Natural killer cell (primary cell): ENCODE results near the gene SET. TPM values are rescaled to one million over a fixed set of nuclear protein-coding genes. Genes with fewer than 3 reads are reported as not detected.

Experiments
- ATAC-seq, 3 donors: fragments of 150-1000 bp in 2 of 3; fragments of 200-7000 bp in 1 of 3; cut with Tn5 transposase; 1 replicate in 1 of 3; 2 replicates in 2 of 3; pipeline ENCODE4 v1.10.0; 2021; ENCODE audit warnings: mild to moderate bottlenecking in 2 of 3, moderate library complexity in 2 of 3
- DNase-seq, 2 donors: peaks; one replicate each; pipeline versions ENCODE4 v3.0.0 to v3.0.0-alpha.2; 2013 to 2021; ENCODE audit warnings: mixed read lengths in 1 of 2
- H3K27ac ChIP-seq: one replicate; pipeline ENCODE4 v1.5.1; 2013; ENCODE audit warnings: mild to moderate bottlenecking, low read length
- H3K27me3 ChIP-seq: one replicate; pipeline ENCODE4 v1.6.1; 2013; ENCODE audit warnings: low read length; ENCODE audit not compliant: control insufficient read depth, insufficient read depth
- H3K36me3 ChIP-seq: one replicate; pipeline ENCODE4 v1.6.1; 2013; ENCODE audit warnings: low read length; ENCODE audit not compliant: control insufficient read depth, insufficient read depth
- H3K4me1 ChIP-seq: one replicate; pipeline ENCODE4 v1.6.1; 2013; ENCODE audit warnings: low read length; ENCODE audit not compliant: control insufficient read depth, insufficient read depth
- H3K4me3 ChIP-seq: one replicate; pipeline ENCODE4 v1.5.1; 2013; ENCODE audit warnings: low read length
- H3K9me3 ChIP-seq: one replicate; pipeline ENCODE4 v1.6.1; 2013; ENCODE audit warnings: low read length; ENCODE audit not compliant: control insufficient read depth, insufficient read depth
- H3K27ac Mint-ChIP-seq, 2 donors: one replicate each; pipeline ENCODE4 v1.8.0; 2022; ENCODE audit warnings: mild to moderate bottlenecking in 2 of 2, mixed read lengths in 2 of 2, moderate library complexity in 1 of 2
- H3K27me3 Mint-ChIP-seq, 2 donors: one replicate each; pipeline ENCODE4 v1.8.0; 2022; ENCODE audit warnings: low read depth in 2 of 2, mixed read lengths in 2 of 2
- H3K36me3 Mint-ChIP-seq: one replicate; pipeline ENCODE4 v1.8.0; 2022; ENCODE audit warnings: mixed read lengths
- H3K4me1 Mint-ChIP-seq, 2 donors: one replicate each; pipeline ENCODE4 v1.8.0; 2022; ENCODE audit warnings: mixed read lengths in 2 of 2
- H3K4me3 Mint-ChIP-seq: one replicate; pipeline ENCODE4 v1.8.0; 2022; ENCODE audit warnings: mild to moderate bottlenecking, moderate library complexity, mixed read lengths
- H3K9me3 Mint-ChIP-seq, 2 donors: one replicate each; pipeline ENCODE4 v1.8.0; 2022; ENCODE audit warnings: mixed read lengths in 2 of 2
- CTCF ChIP-seq: fragments of 200-600 bp; IDR thresholded peaks from one replicate; pipeline ENCODE4 v1.8.0; 2022; ENCODE audit warnings: antibody characterized with exemption
- WGBS: methylation state at CpG from one replicate; pipeline ENCODE4 v1.1.7; 2013; ENCODE audit warnings: missing lambda C conversion rate; ENCODE audit not compliant: insufficient coverage; 5-methylcytosine and 5-hydroxymethylcytosine counted together
- intact Hi-C: fragments of 100-400 bp; cut with micrococcal nuclease; formaldehyde crosslinking; loops from one replicate; pipeline ENCODE4 v1.14.2; 2022
- total RNA-seq, 4 donors: library from RNA; stranded (reverse); fragments of 120-200 nt in 1 of 4; gene quantifications; one replicate each; pipeline versions ENCODE4 v1.2.3 to v1.2.4, GENCODE V29; 2013 to 2022

The SET gene
- total RNA-seq, 3 donors from 2014 or later (not counting 1 experiment from before 2014, with no cell fraction given): 331 to 341 (median 334) TPM

DNA sequence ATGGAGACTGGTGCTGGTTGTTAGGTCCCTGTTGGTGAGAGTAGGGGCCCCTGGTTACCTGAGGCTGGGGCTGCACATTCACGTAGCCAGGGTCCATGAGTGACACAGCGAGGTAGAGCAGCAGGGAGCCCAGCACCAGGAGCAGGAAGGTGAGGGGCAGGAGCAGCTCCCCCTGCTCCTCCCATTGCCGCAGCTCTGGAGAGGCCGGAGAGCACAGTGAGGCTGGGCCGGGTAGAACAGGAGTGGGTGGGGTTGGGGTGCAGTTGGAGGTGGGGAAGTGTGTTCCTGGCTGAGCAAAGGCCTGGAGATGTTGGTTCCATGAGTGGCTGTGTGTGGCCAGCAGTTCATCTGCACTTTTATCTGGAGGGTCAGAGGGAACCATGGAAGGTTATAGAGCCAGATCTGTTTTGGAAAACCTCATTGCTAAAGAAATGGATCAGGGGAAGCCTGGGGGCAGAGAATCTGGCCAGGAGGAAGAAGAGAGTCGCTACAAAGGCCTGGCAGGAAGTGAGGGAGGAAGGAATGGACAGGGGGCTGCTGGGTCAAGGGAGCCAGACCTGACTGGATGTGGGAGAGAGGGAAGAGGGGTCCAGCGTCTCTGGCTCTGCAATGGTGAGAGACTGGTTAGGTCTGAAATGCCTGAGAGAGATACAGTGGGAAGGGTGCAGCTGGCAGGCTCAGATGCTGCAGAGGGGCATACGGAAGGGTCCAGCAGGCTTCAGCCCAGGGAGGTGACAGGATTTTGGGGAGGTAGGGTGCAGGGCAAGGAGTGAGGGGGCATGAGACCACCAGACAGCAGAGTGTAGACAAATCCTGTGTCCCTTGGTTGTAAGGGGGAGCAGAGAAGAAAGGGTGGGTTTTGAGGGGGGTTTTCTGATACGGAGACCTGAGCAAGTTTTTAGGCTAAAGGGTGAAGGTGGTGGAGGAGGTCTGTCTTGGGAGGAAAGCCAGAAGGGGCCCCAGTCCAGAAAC lies 33.6 kb downstream of the SET start:
- H3K27ac Mint-ChIP-seq: peak overlapping the region; percentile 86 to 94
- no peaks in the 10 kb centered on the region for H3K9me3 Mint-ChIP-seq
- 78% methylated on average over 9 of the region's 9 CpGs for WGBS
- Histone ChIP-seq H3K27ac (peak overlapping the region; percentile 78), H3K4me3 (no peak overlapping the region), H3K9me3 (no peaks in the 10 kb centered on the region), H3K4me1 (peaks cover 25% of the 10 kb centered on the region), H3K27me3 (no peaks in the 10 kb centered on the region), H3K36me3 (peaks cover 9% of the 10 kb centered on the region)
- H3K36me3 Mint-ChIP-seq: no peaks in the 10 kb centered on the region
- DNase-seq (no peak), ATAC-seq (no peak)
- peak overlapping the region; percentile 74 for H3K4me3 Mint-ChIP-seq
- intact Hi-C loops: loop anchor here (5.0 kb wide), 1 partner anchor 50 kb away; the partner anchor contains the start of gene ZER1
- TF ChIP-seq CTCF: no peak
- no peaks in the 10 kb centered on the region for H3K27me3 Mint-ChIP-seq
- peaks cover 26 to 35% of the 10 kb centered on the region in 2 donors for H3K4me1 Mint-ChIP-seq

GRCh38 chr9:128723352-128723865 lies 34.4 kb downstream of the SET start:
- Histone ChIP-seq H3K27me3 (no peaks in the 10 kb centered on the region), H3K36me3 (peaks cover 9% of the 10 kb centered on the region), H3K27ac (peak overlapping the region; percentile 78), H3K9me3 (no peaks in the 10 kb centered on the region), H3K4me3 (peak overlapping the region; percentile 75), H3K4me1 (peaks cover 25% of the 10 kb centered on the region)
- H3K27me3 Mint-ChIP-seq: no peaks in the 10 kb centered on the region
- H3K9me3 Mint-ChIP-seq: no peaks in the 10 kb centered on the region
- peak overlapping the region; percentile 93 for H3K4me3 Mint-ChIP-seq
- no peaks in the 10 kb centered on the region for H3K36me3 Mint-ChIP-seq
- peak overlapping the region; percentile 86 to 94 for H3K27ac Mint-ChIP-seq
- peaks cover 26 to 35% of the 10 kb centered on the region in 2 donors for H3K4me1 Mint-ChIP-seq
- 35% methylated on average over 7 of the region's 7 CpGs for WGBS
- intact Hi-C loops: loop anchor here (5.0 kb wide), 1 partner anchor 49 kb away; the partner anchor contains the start of gene ZER1
- no peak for TF ChIP-seq CTCF
- peak in 1 of 2 donors; percentile 43 for DNase-seq
- ATAC-seq: no peak

- Mint-ChIP-seq H3K36me3 (no peaks in the 10 kb centered on the region), H3K4me3 (peak within 1 kb of the TSS; percentile 93)
- WGBS: 1% methylated on average over 68 of the region's 68 CpGs
Observed at GRCh38 chr9:128723866-128724743, 35.1 kb downstream of the SET start, which contains the start of gene ZDHHC12. Gene ZDHHC12, minus strand, starts transcription at chr9:128724127. Its CDS starts 34 bp downstream, at chr9:128724093.

More at GRCh38 chr9:128723866-128724743, 35.1 kb downstream of the SET start, which contains the start of gene ZDHHC12:
- Mint-ChIP-seq H3K4me1 (peaks cover 26 to 35% of the 10 kb centered on the region in 2 donors), H3K27me3 (no peaks in the 10 kb centered on the region), H3K9me3 (no peaks in the 10 kb centered on the region), H3K27ac (peak within 1 kb of the TSS; percentile 86 to 94)
- H3K4me3 ChIP-seq: peak within 1 kb of the TSS; percentile 75
- H3K9me3 ChIP-seq: no peaks in the 10 kb centered on the region
- peaks cover 25% of the 10 kb centered on the region for H3K4me1 ChIP-seq
- ATAC-seq (peak; percentile 95 to 99 (median 96)), DNase-seq (peak; percentile 97 to 99)
- peak within 1 kb of the TSS; percentile 78 for H3K27ac ChIP-seq
- intact Hi-C loops: loop anchor here (1.0 to 5.0 kb wide), 4 partner anchors 35 to 95 kb away; partner anchors contain the start of genes DYNC2I2, ENDOG, SET and ZER1
- TF ChIP-seq CTCF: no peak
- H3K27me3 ChIP-seq: no peaks in the 10 kb centered on the region
- H3K36me3 ChIP-seq: peaks cover 9% of the 10 kb centered on the region
